ENCODE data around the gene CHAD. TPM values are rescaled to one million over a fixed set of nuclear protein-coding genes. Genes with fewer than 3 reads are reported as not detected.

The CHAD gene
- total RNA-seq, 2 donors from 2014 or later, result 0.51 to 1.6 TPM

- Histone ChIP-seq H3K27me3 (replicated peaks; ENCODE audit: insufficient read depth) (no peaks in the 10 kb centered on the region), H3K36me3 (no peaks in the 10 kb centered on the region), H3K27ac (no peak overlapping the region), H3K4me1 (replicated peaks) (no peaks in the 10 kb centered on the region), H3K4me3 (no peak overlapping the region), H3K9me3 (no peaks in the 10 kb centered on the region)
- no peak for DNase-seq (ENCODE audit: low spot score)
- TF ChIP-seq POLR2AphosphoS5 (IDR thresholded peaks at IDR 0.05), result no peak
- WGBS, result 71% methylated on average over 3 of the region's 3 CpGs
- intact Hi-C loops (cut with DNase I), result no loop called here
These were observed 53.9 kb downstream of the CHAD start for GRCh38 chr17:50414808-50415207.

Other genes with a start within 250 kb of the CHAD start
- under 1 TPM; 0.91 to 0.96 TPM for gene TMEM92, start 194.4 kb downstream of the CHAD start, total RNA-seq
- gene XYLT2, start 122.8 kb downstream of the CHAD start, total RNA-seq, result 10 to 100 TPM; 44.8 to 49.8 TPM
- gene MRPL27, start 95.7 kb downstream of the CHAD start, total RNA-seq, result 10 to 100 TPM; 63.3 to 69.6 TPM
- gene EME1, start 95.7 kb downstream of the CHAD start, total RNA-seq, result 10 to 100 TPM in 1 of 2 donors, under 1 TPM in 1; 0.23 to 13.6 TPM
- 10 to 100 TPM; 67.6 to 76.6 TPM for gene LRRC59, start 71.4 kb downstream of the CHAD start, total RNA-seq
- 100 to 1,000 TPM in 1 of 2 donors, 10 to 100 TPM in 1; 49.0 to 111 TPM for gene ACSF2, start 42.7 kb downstream of the CHAD start, total RNA-seq
- gene RSAD1, start 10.0 kb upstream of the CHAD start, total RNA-seq, result 10 to 100 TPM; 33.7 to 44.1 TPM
- gene MYCBPAP, start 39.6 kb upstream of the CHAD start, total RNA-seq, result 10 to 100 TPM in 1 of 2 donors, under 1 TPM in 1; 0.14 to 12.6 TPM
- 100 to 1,000 TPM in 1 of 2 donors, 10 to 100 TPM in 1; 60.8 to 108 TPM for gene EPN3, start 63.9 kb upstream of the CHAD start, total RNA-seq
- gene SPATA20, start 78.3 kb upstream of the CHAD start, total RNA-seq, result 100 to 1,000 TPM; 188 to 208 TPM
- 1 to 10 TPM; 3.4 to 6.6 TPM for gene CACNA1G, start 91.8 kb upstream of the CHAD start, total RNA-seq
- gene ABCC3, start 166.0 kb upstream of the CHAD start, total RNA-seq, result 10 to 100 TPM; 65.9 to 66.1 TPM
- gene ANKRD40, start 239.0 kb upstream of the CHAD start, total RNA-seq, result 10 to 100 TPM; 31.2 to 36.0 TPM

Measured in prostate gland (tissue), 2 donors.